HCT116 (cell line): ENCODE results near the gene SLC25A48. TPM values are rescaled to one million over a fixed set of nuclear protein-coding genes. Genes with fewer than 3 reads are reported as not detected.

Experiments
- ATAC-seq: fragments of 200-7000 bp; cut with Tn5 transposase; 2 replicates; pipeline ENCODE4 v1.9.1; 2020; ENCODE audit warnings: mild to moderate bottlenecking, moderate library complexity
- BruUV-seq: library from RNA; stranded (reverse); fragments of 400-500 nt; replicated peaks from 2 replicates; lab custom pipeline; 2021; lab: Mats Ljungman, UMichigan
- CTCF ChIA-PET: fragments of 300-600 bp; sonication (Branson Sonifier 250); formaldehyde crosslinking; loops from one replicate; lab custom pipeline; 2021; ENCODE audit warnings: antibody characterized with exemption; lab: Charles Lee
- POLR2A ChIA-PET: fragments of 300-600, 350-600 bp; sonication (Branson Sonifier 250); formaldehyde crosslinking; loops from one replicate; lab custom pipeline; 2021; ENCODE audit warnings: antibody characterized with exemption; lab: Charles Lee
- RAD21 ChIA-PET, 2 experiments: fragments of 300-600 bp; sonication (Branson Sonifier 250); formaldehyde crosslinking; loops; one replicate each; lab custom pipeline; 2023; ENCODE audit warnings: low total read pairs in 2 of 2; ENCODE audit not compliant: uncharacterized antibody in 2 of 2, unreplicated experiment in 2 of 2, low non-redundant PET in 1 of 2; lab: Charles Lee
- DNase-seq: peaks from one replicate; pipeline ENCODE4 v3.0.0-alpha.2; 2010; ENCODE audit warnings: low read depth, low spot score
- H2AFZ ChIP-seq: fragments of 200-600 bp; shearing (Covaris generic), sonication (generic); 2 replicates; pipeline ENCODE4 v1.6.1; 2017; ENCODE audit warnings: low read depth, mixed run types, mixed read lengths, antibody characterized with exemption, low read length; ENCODE audit not compliant: poor library complexity, severe bottlenecking
- H3K27ac ChIP-seq: 2 replicates; pipeline ENCODE4 v1.5.1; 2012; ENCODE audit warnings: low read depth, low read length
- H3K27me3 ChIP-seq: fragments of 200-600 bp; sonication (generic); 2 replicates; pipeline ENCODE4 v1.6.1; 2016; ENCODE audit warnings: mixed run types, low read length, mixed read lengths; ENCODE audit not compliant: insufficient read depth
- H3K36me3 ChIP-seq, 2 experiments: fragments of 200-500 bp in 1 of 2; fragments of 200-600 bp in 1 of 2; sonication (Bioruptor generic) in 1 of 2; sonication (generic) in 1 of 2; 2 replicates each; pipeline versions ENCODE4 v1.5.1 to v1.6.1; 2014 to 2016; ENCODE audit warnings: low read length in 2 of 2, inconsistent platforms in 1 of 2, mixed read lengths in 1 of 2, mixed run types in 1 of 2; ENCODE audit not compliant: insufficient read depth in 2 of 2, control insufficient read depth in 1 of 2
- H3K4me1 ChIP-seq, 2 experiments: fragments of 200-600 bp in 1 of 2; sonication (generic) in 1 of 2; 2 replicates each; pipeline versions ENCODE4 v1.5.1 to v1.6.1; 2012 to 2017; ENCODE audit warnings: low read length in 2 of 2, inconsistent platforms in 1 of 2, mild to moderate bottlenecking in 1 of 2, mixed read lengths in 1 of 2, mixed run types in 1 of 2, moderate library complexity in 1 of 2; ENCODE audit not compliant: insufficient read depth in 2 of 2, control insufficient read depth in 1 of 2
- H3K4me2 ChIP-seq: fragments of 200-600 bp; sonication (generic); 2 replicates; pipeline ENCODE4 v1.6.1; 2017; ENCODE audit warnings: mixed run types, low read length, mixed read lengths
- H3K4me3 ChIP-seq, 2 experiments: fragments of 200-600 bp in 1 of 2; sonication (generic) in 1 of 2; replicated peaks in 1 of 2; 2 replicates each; pipeline ENCODE4 v1.5.1; 2011 to 2016; ENCODE audit warnings: low read length in 2 of 2, control low read depth in 1 of 2, low read depth in 1 of 2, mild to moderate bottlenecking in 1 of 2, mixed read lengths in 1 of 2, mixed run types in 1 of 2
- H3K79me2 ChIP-seq: fragments of 200-600 bp; sonication (generic); 2 replicates; pipeline ENCODE4 v1.6.1; 2017; ENCODE audit warnings: mild to moderate bottlenecking, mixed run types, low read length, moderate library complexity, mixed read lengths; ENCODE audit not compliant: insufficient read depth
- H3K9ac ChIP-seq: fragments of 200-600 bp; sonication (generic); 2 replicates; pipeline ENCODE4 v1.6.1; 2016; ENCODE audit warnings: low read length, mixed read lengths
- H3K9me2 ChIP-seq: fragments of 200-600 bp; sonication (generic), shearing (Covaris generic); 2 replicates; pipeline ENCODE4 v1.6.1; 2017; ENCODE audit warnings: mixed run types, mild to moderate bottlenecking, moderate library complexity; ENCODE audit not compliant: insufficient read depth
- H3K9me3 ChIP-seq, 2 experiments: fragments of 200-500 bp in 1 of 2; fragments of 200-600 bp in 1 of 2; sonication (Bioruptor generic) in 1 of 2; sonication (generic) in 1 of 2; 2 replicates each; pipeline ENCODE4 v1.6.1; 2014 to 2017; ENCODE audit warnings: low read length in 2 of 2, mixed read lengths in 2 of 2, inconsistent platforms in 1 of 2, low read depth in 1 of 2, mild to moderate bottlenecking in 1 of 2, mixed run types in 1 of 2, moderate library complexity in 1 of 2; ENCODE audit not compliant: control insufficient read depth in 1 of 2, insufficient read depth in 1 of 2
- H4K20me1 ChIP-seq: fragments of 200-600 bp; sonication (generic), shearing (Covaris generic); 2 replicates; pipeline ENCODE4 v1.6.1; 2017; ENCODE audit warnings: mixed run types, mild to moderate bottlenecking, moderate library complexity; ENCODE audit not compliant: insufficient read depth
- CEBPB ChIP-seq: IDR thresholded peaks from 2 replicates; pipeline ENCODE4 v1.6.1; 2012; ENCODE audit warnings: low read depth
- CTCF ChIP-seq, 3 experiments: fragments of 200-600 bp in 1 of 3; sonication (generic) in 1 of 3; IDR thresholded peaks in 2 of 3; conservative IDR thresholded peaks in 1 of 3; 2 replicates each; pipeline ENCODE4 v1.5.1; 2012 to 2017; ENCODE audit warnings: low read depth in 2 of 3, low read length in 2 of 3, antibody characterized with exemption in 1 of 3, borderline replicate concordance in 1 of 3, control low read depth in 1 of 3, mild to moderate bottlenecking in 1 of 3, mixed read lengths in 1 of 3, mixed run types in 1 of 3, moderate library complexity in 1 of 3; ENCODE audit not compliant: insufficient read depth in 1 of 3
- EGR1 ChIP-seq: IDR thresholded peaks from 2 replicates; pipeline ENCODE4 v1.6.1; 2012; ENCODE audit warnings: low read depth
- POLR2A ChIP-seq: IDR thresholded peaks from 2 replicates; pipeline ENCODE4 v1.7.0; 2011; ENCODE audit warnings: borderline replicate concordance; ENCODE audit not compliant: insufficient read depth, insufficient read length; ENCODE audit errors: extremely low read depth
- RAD21 ChIP-seq: IDR thresholded peaks from 2 replicates; pipeline ENCODE4 v1.6.1; 2012; ENCODE audit warnings: low read depth, mild to moderate bottlenecking
- intact Hi-C: fragments of 100-400 bp; cut with micrococcal nuclease; formaldehyde crosslinking; loops from 2 replicates; pipeline ENCODE4 v1.10.0; 2022
- total RNA-seq: library from RNA; stranded (reverse); gene quantifications from one replicate; pipeline ENCODE4 v1.2.1, GENCODE V29; 2021; ENCODE audit not compliant: unreplicated experiment

Gene SLC25A48
- total RNA-seq, 1 experiment from 2014 or later: 2.8 TPM

GRCh38 chr5:135864503-135865435 lies 30.3 kb downstream of the SLC25A48 start:
- no TSS peak for BruUV-seq
- no peaks in the 10 kb centered on the region for H3K27me3 ChIP-seq

GRCh38 chr5:135866016-135866415 lies 31.6 kb downstream of the SLC25A48 start:
- Histone ChIP-seq H4K20me1 (no peaks in the 10 kb centered on the region), H3K79me2 (no peaks in the 10 kb centered on the region)
- intact Hi-C loops: no loop called here

More at GRCh38 chr5:135864503-135865435, 30.3 kb downstream of the SLC25A48 start:
- ChIA-PET RAD21 (interaction anchor here in 1 of 2 experiments (0.6 kb wide), 1 partner anchor 302 kb away, joined by 3 read pairs; no protein-coding TSS in a partner anchor), CTCF (no interaction called here), POLR2A (no interaction called here)
- Histone ChIP-seq H3K4me1 (no peaks in the 10 kb centered on the region), H3K4me2 (no peak overlapping the region), H3K36me3 (no peaks in the 10 kb centered on the region), H3K4me3 (no peak overlapping the region), H3K9me3 (no peaks in the 10 kb centered on the region), H3K9ac (no peak overlapping the region), H3K27ac (no peak overlapping the region), H2AFZ (no peak overlapping the region), H3K79me2 (no peaks in the 10 kb centered on the region), H3K9me2 (no peaks in the 10 kb centered on the region), H4K20me1 (no peaks in the 10 kb centered on the region)
- no peak for TF ChIP-seq EGR1
- intact Hi-C loops: no loop called here
- DNase-seq (no peak), ATAC-seq (no peak)

More at GRCh38 chr5:135866016-135866415, 31.6 kb downstream of the SLC25A48 start:
- Histone ChIP-seq H3K36me3 (no peaks in the 10 kb centered on the region), H3K9ac (no peak overlapping the region), H3K27me3 (no peaks in the 10 kb centered on the region), H2AFZ (no peak overlapping the region), H3K4me3 (no peak overlapping the region), H3K9me3 (no peaks in the 10 kb centered on the region), H3K27ac (no peak overlapping the region), H3K4me2 (no peak overlapping the region), H3K9me2 (no peaks in the 10 kb centered on the region), H3K4me1 (no peaks in the 10 kb centered on the region)
- ChIA-PET CTCF (no interaction called here), RAD21 (no interaction called here), POLR2A (no interaction called here)
- DNase-seq: no peak
- no peak for ATAC-seq
- TF ChIP-seq EGR1 (no peak), CTCF (IDR thresholded peaks at IDR 0.05 in 2 of 3, conservative IDR thresholded peaks at IDR 0.05 in 1 of 3; ENCODE audit: borderline replicate concordance in 1 of 3, insufficient read depth in 1 of 3, low read depth in 2 of 3, low read length in 2 of 3) (no peak), CEBPB (no peak), POLR2A (no peak), RAD21 (no peak)
- TF ChIP-seq, all 23 proteins: peak for 0
- BruUV-seq: no TSS peak
